HG03095 (cell line): Measurements from ENCODE around the gene ERBB4.

ENCODE experiments used
- ATAC-seq: cut with Tn5 transposase; IDR thresholded peaks from one replicate; pipeline ENCODE4 v1.9.1; 2021; ENCODE audit warnings: moderate library complexity; ENCODE audit not compliant: unreplicated experiment

Gene ERBB4

DNA sequence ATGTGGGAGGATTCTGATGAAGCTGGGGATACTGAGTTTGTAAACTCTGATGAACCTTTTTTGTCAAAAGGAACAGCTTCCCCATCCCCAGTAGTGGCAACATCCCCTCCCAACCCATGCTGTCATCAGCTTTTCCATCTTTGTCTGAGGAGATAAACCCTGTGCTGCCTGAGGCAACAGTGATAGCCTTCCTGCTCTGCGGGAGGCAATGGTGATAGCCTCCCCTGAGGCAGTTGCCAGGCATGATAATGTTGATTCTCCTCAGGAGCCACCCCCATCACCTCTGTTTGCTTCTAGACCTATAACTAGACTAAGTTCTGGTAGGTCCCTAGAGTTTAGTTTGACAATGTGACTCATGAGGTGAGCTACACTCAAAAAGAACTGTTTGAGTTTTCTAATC lies 97.5 kb downstream of the ERBB4 start:
- no peak for ATAC-seq

DNA sequence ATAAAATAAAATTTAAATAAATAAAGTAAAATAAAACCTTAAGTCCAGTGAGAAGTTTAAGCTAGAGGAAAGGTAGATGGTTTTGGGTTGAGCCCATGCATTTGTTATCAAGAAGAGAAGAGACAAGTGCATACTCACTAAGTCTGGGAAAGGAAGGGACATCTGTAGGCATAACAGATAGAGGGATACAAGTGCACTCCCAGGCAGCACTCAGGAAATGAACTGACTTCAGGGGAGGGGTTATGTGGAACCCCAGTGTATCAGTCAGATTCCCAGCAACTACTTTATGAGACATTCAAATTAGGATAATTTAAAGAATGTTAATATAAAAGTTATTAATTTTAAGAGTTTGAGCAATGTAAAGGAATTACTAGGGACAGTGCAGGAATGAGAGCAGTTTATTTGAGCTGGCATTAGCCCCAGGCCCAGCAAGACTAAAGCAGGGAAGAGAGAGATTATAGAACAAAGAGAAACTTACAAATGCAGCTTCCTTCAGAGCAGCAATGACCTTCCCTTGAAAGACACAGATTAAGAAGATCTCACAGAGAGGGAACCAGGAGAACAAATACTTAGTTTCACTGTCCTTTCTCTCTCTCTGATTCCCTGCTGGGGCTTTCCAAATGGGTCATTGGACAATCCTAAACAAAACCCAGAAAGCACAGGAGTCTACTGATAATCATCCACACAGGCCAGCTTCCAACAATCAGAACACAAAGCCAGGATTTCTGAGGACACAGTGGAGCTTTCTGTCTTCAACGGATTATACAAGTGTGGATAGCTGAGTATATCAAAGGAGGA lies 109.7 kb downstream of the ERBB4 start:
- ATAC-seq: no peak

DNA sequence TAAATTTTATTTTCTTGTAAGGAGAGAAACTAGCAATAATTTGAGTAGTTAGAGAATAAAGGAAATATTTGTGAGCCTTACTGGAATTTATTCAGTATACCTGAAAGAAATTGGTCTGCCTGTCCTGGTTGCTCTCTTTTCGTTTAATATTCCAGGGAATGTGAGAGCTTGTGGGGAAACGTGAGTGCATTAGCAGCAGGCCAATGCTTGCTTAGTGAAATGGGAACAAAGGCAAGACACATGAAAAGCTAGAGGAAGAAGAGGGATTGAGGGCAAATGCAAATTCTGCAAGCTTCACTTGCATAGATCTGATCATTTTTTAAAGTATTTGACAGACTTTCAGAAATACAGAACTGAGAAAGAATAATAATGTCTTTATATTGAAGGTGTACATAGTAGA lies 111.0 kb downstream of the ERBB4 start:
- no peak for ATAC-seq

DNA sequence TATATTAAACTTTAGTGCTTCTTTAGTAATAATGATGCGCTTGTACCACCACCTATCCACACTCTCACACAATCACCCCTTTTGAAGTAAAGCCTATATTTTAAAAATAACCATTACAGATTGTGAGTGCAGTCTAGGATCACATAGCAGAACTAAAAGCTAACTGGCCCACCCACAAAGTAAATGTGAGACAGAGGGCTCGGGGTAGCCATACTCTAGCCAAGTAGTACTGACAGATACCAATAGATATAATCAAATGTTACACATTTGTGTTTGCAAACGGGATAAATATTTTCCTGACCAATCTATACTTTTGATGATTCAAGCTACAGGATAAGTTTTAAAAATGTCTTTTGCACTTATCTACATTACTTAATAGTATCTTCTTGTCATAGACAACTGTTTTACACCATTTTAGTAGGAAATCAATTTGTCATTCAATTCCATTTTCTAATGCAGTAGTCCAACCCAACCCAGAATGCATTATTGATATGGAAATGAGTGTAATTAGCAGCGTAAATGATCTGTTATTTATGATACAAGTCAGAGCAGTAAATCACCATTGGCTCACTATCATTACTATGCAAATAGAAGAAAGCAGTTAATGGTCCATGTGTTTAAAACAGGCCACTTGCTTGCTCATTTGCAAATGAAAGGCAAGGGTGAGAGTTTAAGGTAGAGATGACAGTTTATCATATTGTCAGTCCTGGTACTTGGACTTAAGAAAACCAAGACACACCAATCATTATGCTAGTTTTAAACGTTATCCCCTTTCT lies 111.8 kb downstream of the ERBB4 start:
- ATAC-seq: no peak

DNA sequence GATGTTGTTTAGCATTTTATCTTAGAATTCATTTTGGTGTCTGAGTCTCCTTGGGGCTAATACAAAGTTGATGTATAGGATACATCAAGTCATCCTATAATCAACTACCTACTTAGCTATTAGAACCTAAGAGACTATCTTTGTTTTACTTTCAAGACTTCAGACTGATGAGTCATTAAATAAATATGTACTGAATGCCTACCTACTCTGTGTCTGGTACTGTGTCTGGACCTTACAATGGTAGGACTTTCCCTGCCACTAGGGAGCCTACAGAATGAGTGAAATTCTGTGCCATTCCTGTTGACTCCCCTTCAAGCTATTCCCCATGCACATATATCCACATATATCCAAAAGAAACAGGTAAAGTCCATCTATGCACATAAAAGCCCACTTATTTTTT lies 114.5 kb downstream of the ERBB4 start:
- ATAC-seq: no peak

DNA sequence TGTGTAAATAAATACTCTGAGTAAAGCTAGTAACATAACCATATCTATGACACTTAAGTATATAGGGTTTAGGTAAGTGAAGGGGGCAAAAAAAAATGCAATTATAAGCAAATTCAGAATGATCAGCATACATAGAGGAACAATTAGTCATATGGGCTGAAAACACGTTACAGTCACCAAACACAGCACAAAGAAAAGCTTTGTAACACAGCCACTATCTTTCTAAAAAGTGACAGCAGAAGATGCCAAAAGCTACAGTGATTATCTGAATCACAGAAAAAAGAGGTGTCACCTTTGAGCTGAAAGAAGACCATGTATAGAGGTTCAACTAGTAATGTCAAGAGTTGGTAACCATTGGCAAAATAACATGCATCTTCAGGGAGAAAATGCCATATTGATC lies 115.5 kb downstream of the ERBB4 start:
- ATAC-seq: no peak

DNA sequence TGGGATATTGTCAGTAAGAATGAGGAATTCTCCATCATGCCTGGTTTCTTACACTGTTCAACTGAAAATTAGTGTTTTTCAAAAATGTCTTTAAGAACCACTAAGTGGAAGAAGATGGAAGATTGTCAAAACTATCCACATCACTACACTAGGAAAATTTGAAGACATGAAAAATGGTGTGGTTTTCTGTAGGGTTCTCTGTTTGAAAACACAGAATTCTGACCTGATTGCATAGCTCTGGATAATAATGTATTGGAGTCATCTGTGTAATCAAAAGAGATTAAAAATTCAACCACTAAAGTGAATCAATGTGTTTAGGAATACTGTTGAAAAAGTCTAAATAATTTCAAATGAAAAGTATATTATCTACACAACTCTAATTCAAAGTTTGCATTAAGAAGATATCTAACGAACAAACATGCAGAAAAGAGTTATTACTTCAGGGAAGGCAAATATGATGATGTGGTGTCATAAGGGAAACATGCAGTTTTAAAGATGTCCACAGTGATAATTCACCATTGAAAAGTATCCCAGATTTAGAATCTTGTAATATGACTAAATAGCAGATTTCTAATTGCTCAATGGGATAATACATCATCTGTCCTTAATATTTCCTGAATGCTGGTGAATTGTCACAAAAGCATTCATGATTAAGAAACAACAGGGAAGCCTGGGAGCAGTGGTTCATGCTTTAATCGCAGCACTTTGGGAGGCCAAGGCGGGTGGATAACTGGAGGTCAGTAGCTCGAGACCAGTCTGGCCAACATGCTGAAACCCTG lies 116.9 kb downstream of the ERBB4 start:
- no peak for ATAC-seq

DNA sequence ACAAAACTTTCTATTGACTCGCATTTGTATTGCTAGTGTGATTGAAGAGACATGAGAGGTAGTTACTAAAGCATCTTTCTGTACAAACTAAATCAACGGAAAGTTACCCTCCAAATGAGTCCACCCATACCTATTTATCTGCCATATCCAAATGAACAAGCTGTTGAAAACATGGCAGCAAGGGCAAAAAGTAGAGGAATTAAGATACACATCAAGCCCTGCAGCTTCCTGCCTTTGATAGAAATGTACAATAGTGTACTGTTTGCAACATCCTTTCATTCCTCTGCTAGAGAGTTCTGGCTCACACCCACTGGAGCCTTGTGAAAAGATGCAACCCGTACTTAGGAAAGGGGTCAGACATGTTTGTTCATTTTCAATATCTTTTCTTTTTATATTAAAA lies 122.5 kb downstream of the ERBB4 start:
- no peak for ATAC-seq

DNA sequence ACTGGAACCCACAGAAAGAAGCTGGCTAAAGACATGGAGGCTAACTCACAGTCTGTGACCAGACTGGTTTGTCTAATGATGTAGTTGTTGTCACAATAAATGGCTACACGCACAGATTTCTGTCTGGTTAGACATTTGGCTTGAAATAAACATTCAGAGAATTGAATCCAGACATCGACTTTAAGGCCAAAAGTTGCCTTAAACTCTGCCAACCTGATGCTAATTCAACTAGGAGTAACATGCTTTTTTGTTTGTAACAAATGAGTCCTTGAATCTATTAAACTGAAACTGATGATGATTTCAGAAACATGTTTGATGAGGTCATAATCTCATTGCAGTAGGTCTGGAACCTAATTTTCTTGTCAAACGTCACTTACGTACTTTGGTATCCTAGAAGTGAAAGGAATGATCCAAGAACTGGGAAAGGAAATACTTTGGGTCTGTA lies 123.8 kb downstream of the ERBB4 start:
- ATAC-seq: no peak

DNA sequence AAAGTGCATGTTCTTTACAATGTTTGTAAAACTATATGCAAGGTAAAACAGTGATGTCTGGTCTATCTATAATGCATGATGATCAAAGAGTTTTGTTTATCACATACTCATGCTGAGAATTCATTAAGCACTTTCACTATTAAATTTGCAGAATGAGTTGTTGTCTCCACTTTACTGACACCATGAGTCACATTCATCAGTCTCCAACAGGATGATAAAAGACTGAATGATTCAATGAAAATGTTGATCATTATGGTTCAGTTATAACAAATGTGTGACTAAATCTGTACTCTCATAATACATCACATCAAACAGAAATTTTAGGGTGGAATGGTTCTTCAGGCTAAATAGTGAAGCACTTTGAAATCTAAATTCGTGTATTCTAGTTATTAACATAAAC lies 129.0 kb downstream of the ERBB4 start:
- ATAC-seq: no peak

DNA sequence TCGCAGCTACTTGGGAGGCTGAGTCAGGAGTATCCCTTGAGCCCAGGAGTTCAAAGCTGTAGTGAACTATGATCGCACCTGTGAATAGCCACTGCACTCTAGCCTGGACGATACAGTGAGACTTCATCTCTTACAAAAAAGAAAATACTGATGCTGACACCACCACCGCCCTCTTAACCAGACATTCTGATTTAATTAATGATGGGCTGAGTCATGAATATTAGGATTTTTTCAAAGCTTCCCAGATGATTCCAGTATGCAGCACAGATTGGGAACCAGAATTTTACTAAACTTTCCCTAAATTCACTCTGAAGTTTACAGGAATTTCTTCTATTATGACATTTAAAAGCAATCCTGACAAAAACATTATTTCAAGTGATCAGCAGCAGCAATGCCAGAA lies 130.1 kb downstream of the ERBB4 start:
- ATAC-seq: no peak

DNA sequence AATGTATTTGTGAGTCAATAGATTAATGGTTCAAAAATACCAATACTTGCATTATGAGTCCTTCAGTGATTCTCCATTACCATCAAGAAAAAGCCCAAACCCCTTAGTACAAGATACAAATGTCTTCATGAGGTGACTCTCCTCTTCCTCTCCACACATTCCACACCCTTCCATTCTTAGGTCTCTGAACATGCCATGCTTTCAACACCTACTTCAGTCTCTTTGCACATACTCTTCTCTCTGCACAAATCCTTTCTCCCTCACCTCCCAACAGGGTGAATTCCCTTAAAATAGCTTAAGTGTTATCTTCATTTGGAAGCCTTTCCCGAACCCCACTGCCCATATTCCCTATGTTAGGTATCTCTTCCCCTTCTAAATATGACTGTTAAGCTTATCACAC lies 131.9 kb downstream of the ERBB4 start:
- ATAC-seq: no peak

DNA sequence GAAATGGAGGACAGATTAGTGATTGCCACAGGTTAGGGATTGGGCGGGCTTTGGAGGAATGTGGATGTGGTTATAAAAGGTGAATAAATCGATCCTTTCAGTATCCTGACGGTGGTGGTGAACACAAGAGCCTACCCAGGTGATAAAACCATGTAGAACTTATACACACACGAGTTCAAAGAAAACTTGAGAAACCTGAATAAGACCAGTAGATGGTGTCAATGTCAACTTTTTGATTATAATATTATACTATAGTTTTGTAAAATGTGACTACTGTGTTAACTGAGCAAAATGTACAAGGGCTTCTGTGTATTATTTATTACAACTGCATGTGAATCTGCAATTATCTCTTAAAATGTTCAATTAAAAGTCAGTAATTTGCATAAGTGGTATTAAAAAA lies 136.3 kb downstream of the ERBB4 start:
- ATAC-seq: no peak

DNA sequence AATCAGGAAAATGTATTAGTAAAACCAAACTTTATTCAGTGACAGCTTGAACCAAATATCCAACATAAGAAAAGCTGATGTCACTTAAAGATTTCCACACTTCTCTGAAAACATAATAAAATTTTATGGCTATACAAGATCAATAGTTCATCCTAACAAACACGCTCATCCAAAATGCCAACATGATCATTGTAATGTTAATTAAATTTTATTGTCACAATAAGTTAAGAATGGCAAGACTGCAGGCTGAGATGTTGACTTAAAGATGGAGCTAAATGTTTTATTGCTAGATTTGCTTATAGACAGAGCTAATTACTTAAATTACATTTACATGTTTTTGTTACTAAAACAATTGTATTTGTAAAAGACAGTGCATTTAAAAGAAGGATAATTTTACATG lies 140.3 kb downstream of the ERBB4 start:
- ATAC-seq: no peak

DNA sequence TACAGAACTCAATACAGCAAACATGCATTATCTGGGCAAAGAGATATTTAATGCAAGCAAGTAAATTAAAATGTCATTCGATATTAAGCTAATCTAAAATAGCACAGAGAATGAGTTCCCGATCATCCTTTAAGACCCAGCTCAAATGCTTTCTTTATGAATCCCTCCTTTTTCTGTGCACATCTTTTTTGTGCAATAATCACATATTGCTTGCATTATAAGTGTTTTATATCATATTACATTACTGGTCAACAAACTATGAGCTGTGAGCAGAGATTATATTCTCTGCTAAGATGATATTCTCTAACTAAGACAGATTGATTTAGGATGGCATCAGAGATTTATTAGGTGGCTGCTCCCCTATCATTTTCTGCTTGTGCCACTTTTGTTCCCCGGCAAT lies 146.1 kb downstream of the ERBB4 start:
- ATAC-seq: no peak

DNA sequence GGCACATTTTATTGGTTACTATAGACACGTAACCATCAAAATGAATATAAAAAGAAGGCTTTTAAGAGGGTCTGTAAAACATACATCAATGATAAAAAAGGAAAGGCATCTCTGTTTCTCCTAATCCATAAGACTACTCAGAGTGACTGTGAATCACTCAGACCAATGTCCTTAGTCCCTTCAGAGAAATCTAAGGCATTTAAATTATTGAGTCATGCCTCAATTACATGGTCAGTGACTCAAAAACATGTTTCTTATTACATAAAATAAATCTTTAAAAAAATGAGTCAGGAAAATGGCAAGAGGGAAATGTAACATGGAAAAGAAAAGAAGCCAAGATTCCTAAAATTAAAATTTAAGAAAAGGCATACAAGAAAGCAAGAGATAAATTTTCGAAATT lies 146.6 kb downstream of the ERBB4 start:
- ATAC-seq: no peak

DNA sequence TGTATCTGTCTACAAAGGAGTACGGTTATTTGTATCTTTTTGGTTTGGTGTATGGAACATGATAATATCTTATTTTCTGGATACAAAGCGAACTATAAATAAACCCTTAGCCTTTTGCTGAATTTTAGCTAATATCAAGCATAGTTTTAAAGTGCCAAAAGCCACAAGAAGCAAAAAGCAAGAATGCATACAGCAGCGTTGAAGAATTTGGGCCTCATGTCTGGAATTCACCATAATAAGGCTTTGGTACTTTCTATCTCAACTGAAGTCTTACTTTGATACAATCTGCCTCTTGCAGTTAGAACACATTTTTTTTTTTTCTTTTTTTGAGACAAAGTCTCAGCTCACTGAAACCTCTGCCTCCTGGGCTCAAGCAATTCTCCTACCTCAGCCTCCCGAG lies 151.5 kb downstream of the ERBB4 start:
- no peak for ATAC-seq

DNA sequence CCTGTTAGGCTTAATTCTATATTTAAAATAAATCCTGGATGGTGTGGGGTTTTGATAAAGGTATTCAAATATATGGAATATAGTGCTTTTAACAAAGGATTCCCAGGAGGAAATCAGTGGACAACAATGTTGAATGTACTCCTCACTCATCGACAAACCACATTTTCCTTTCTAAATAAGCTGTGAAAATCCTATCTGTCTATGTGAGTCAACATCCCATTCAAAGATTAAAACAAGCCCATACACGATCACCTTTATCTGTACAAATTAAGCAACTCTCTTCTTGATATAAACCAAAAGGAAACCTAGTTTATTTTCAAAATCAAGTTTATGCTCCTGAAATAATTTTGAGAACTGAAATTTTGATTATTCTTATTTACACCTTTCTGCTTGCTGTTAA lies 153.4 kb downstream of the ERBB4 start:
- no peak for ATAC-seq

DNA sequence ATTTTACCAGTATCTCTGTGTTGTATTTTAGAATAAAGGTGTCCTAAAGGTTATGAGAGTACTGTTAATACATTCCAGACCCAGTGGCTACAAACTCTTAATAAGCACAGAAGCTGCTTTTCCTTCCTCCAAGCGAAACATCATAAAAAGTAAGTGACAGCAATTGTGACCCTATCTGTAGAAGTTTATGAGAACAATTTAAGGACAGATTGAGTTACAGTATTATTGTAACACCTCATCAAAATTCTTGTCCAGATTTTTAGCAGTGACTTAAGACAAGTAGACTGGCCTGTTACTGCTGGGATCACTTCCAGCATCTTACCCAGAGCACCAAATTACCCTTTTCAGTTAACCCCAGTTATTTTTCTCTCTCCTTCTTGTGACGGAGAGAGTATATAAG lies 154.6 kb downstream of the ERBB4 start:
- no peak for ATAC-seq

DNA sequence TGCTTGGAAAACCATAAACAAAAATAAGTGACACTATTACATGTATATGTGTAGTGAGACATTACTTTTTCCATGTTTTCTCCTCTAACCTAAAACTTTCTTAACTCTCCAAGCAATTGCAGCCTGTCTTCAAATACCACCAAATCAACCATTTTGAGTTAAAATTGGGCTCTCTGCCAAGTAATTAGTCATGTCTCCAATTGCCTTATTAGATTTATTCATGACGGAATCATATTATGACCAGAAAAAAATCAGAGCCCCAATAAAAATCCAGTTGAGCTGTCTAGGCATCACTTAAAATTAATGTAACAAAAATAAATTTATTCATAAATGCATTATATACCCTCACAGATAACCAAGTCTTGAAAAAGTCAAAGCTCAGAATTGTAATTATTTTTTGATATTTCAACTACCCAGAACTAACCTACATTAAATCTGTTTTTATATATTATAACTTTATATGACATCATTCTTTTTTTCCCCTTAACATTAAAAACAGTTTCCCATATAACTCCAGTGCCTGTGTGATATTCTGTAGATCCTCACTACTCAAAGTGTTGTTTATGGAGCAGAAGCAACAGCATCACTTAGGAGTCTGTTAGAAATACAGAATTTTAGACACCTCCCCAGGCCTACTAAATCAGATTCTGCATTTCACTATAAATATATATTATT lies 157.0 kb downstream of the ERBB4 start:
- ATAC-seq: no peak

DNA sequence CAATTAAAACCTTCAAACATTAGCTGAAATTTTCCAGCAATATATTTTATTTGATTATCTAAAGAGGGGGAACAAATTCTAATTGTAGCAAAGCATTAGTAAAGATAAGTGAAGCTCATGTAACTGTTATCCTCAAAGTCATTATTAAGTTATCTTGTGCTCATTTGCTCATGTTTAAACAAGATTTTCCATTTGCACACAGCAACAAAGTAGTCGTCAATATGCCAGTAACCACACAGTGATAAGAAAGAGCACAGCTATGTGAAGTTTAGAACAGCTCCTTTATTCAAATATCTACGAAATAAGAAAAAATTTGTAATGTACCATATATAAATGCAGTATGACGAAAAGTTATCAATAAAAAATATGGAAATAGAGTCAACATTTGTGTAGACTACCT lies 159.5 kb downstream of the ERBB4 start:
- no peak for ATAC-seq
